ENCODE measurements around the gene LZTS2.

The LZTS2 gene

DNA sequence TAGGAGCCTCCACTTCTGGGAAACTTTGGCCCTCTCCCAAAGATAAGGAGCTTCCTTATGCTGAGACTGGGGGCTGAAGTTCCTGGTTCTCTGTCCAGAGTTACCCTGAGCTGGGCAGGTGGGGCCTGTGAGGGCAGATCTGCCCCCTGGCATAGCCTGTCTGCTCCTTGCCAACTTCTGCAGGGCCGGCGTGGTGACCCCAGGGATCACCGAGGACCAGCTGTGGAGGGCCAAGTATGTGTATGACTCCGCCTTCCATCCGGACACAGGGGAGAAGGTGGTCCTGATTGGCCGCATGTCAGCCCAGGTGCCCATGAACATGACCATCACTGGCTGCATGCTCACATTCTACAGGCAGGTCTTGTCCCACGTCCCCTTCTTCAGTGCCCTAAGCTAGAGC lies 35.7 kb downstream of the LZTS2 start:
- H3K4me1 Mint-ChIP-seq, result peaks cover 56% of the 10 kb centered on the region
- no peak overlapping the region for H3K27ac Mint-ChIP-seq
- no peak overlapping the region for H3K4me3 Mint-ChIP-seq
- H3K36me3 Mint-ChIP-seq (ENCODE audit: low read depth), result no peaks in the 10 kb centered on the region
- no peak for DNase-seq
- TF ChIP-seq, protein P1, sequence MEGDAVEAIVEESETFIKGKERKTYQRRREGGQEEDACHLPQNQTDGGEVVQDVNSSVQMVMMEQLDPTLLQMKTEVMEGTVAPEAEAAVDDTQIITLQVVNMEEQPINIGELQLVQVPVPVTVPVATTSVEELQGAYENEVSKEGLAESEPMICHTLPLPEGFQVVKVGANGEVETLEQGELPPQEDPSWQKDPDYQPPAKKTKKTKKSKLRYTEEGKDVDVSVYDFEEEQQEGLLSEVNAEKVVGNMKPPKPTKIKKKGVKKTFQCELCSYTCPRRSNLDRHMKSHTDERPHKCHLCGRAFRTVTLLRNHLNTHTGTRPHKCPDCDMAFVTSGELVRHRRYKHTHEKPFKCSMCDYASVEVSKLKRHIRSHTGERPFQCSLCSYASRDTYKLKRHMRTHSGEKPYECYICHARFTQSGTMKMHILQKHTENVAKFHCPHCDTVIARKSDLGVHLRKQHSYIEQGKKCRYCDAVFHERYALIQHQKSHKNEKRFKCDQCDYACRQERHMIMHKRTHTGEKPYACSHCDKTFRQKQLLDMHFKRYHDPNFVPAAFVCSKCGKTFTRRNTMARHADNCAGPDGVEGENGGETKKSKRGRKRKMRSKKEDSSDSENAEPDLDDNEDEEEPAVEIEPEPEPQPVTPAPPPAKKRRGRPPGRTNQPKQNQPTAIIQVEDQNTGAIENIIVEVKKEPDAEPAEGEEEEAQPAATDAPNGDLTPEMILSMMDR (IDR thresholded peaks at IDR 0.05), result no peak
- no peaks in the 10 kb centered on the region for H3K9me3 Mint-ChIP-seq
- H3K27me3 Mint-ChIP-seq (ENCODE audit: low read depth, poor library complexity), result peaks cover 96% of the 10 kb centered on the region

DNA sequence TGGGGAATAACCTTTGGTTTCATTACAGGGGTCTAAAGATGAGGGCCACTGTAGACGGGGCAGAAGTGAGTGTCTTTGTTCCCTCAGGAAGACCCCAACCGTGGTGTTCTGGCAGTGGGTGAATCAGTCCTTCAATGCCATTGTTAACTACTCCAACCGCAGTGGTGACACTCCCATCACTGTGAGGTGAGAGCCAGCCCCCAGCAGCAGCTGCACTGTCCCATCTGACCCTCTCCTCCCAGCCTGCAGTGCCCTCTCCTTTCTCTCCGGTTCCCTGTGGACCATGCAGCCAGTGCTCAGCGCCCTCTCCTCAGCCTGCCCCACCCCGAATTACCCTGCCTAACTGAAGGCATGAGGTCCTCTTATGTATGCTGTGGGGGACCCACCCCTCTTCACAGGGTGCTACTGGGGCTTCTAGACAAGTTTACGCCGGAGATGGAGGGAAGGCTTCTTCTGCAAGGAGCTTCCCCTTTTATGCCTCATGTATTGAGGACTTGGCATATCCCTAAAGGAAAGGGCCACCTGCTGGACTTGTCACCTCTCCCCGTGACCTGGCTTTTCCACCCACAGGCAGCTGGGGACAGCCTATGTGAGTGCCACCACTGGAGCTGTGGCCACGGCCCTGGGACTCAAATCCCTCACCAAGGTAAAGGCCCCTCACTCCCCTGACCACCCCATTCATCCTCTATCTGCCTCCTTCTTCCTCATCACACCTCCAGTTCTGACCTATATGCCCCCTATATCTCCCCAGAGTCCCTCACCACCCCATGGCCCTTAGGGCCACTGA lies 36.5 kb downstream of the LZTS2 start:
- H3K4me3 Mint-ChIP-seq, result no peak overlapping the region
- no peak overlapping the region for H3K27ac Mint-ChIP-seq
- peaks cover 63% of the 10 kb centered on the region for H3K4me1 Mint-ChIP-seq
- H3K36me3 Mint-ChIP-seq (ENCODE audit: low read depth), result no peaks in the 10 kb centered on the region
- no peak for DNase-seq
- no peaks in the 10 kb centered on the region for H3K9me3 Mint-ChIP-seq
- H3K27me3 Mint-ChIP-seq (ENCODE audit: low read depth, poor library complexity), result peaks cover 96% of the 10 kb centered on the region
- TF ChIP-seq, protein P1 (IDR thresholded peaks at IDR 0.05), result no peak

DNA sequence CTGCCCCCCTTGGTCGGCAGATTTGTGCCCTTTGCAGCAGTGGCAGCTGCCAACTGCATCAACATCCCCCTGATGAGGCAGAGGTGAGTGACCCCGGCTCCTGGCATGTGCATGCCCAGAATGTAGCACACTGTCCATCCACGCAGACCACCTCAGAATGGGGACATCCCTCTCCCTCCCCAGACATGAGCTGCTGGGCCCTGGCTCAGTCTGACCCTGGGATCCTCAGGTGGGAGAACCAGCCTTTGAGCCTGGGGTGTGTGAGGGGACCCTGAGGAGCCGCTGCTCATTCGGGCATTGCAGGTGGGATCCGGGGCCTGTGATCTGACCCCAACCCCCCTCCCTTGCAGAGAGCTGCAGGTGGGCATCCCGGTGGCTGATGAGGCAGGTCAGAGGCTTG lies 37.1 kb downstream of the LZTS2 start:
- Mint-ChIP-seq H3K4me1 (peaks cover 63% of the 10 kb centered on the region), H3K27ac (no peak overlapping the region), H3K4me3 (no peak overlapping the region), H3K9me3 (no peaks in the 10 kb centered on the region), H3K27me3 (ENCODE audit: low read depth, poor library complexity) (peaks cover 92% of the 10 kb centered on the region), H3K36me3 (ENCODE audit: low read depth) (no peaks in the 10 kb centered on the region)
- TF ChIP-seq, protein P1 (IDR thresholded peaks at IDR 0.05), result no peak
- DNase-seq, result no peak

DNA sequence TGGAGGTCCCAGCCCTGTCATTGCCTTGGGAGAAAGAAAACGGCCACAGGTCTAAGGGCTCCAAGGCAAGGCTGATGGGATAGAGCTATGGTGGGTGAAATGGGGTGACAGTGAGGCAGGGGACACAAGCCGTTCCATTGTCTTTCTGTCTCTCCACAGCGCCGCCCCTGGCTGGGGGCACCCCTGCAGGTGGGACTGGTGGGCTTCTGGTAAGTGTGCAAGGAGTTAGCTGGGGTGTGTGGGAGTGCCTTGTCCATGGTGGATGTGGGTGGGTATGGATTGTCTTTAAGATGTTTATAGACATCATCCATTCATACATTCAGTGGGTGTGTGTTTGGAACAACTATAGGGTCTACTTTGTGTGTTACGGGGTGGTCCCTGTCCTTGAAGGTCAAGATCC lies 38.9 kb downstream of the LZTS2 start:
- Mint-ChIP-seq H3K9me3 (no peaks in the 10 kb centered on the region), H3K4me1 (peaks cover 64% of the 10 kb centered on the region), H3K36me3 (ENCODE audit: low read depth) (no peaks in the 10 kb centered on the region), H3K27me3 (ENCODE audit: low read depth, poor library complexity) (peaks cover 76% of the 10 kb centered on the region), H3K27ac (no peak overlapping the region), H3K4me3 (no peak overlapping the region)
- TF ChIP-seq, protein P1 (IDR thresholded peaks at IDR 0.05), result no peak
- DNase-seq, result no peak

DNA sequence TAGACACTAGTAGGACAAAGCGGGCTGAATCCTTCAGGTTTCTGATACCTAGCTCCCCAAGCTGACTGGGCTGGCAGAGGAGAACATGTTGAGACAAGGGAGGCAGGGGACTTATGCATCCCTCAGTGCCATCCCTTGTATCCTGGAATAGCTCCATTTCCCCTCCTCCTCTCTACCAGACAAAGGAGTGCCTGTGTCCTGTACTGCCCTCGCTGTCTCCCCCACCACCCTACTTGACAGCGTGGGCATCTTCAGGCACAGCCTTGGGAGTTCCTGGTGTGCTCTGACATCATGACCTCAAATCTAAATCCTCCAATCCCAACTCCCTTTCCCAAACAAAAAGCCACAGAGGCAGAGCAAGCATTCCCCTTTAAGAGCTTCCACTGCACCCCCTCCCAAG lies 40.5 kb downstream of the LZTS2 start:
- no peak for DNase-seq
- H3K4me1 Mint-ChIP-seq, result peaks cover 64% of the 10 kb centered on the region
- H3K9me3 Mint-ChIP-seq, result no peaks in the 10 kb centered on the region
- no peaks in the 10 kb centered on the region for H3K36me3 Mint-ChIP-seq (ENCODE audit: low read depth)
- H3K4me3 Mint-ChIP-seq, result no peak overlapping the region
- H3K27me3 Mint-ChIP-seq (ENCODE audit: low read depth, poor library complexity), result peaks cover 64% of the 10 kb centered on the region
- no peak overlapping the region for H3K27ac Mint-ChIP-seq
- TF ChIP-seq, protein P1 (IDR thresholded peaks at IDR 0.05), result no peak

DNA sequence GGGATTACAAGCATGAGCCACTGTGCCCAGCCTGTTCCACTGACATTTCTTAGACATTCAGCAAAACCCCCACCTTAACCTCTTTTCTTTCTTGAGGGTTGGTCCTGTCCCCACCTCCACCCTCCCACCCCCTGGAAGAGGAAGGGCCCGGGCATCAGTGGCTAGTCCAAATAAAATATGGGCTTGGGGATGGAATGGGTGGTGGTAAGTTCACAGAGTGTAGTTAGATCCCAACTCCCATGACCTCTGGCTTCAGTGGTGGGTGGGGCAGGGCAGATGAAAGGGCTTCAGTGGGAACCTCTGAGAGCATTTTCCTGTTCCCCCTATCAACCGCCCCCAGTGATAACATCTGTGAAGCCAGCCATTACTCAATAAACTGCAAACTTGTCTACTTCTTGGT lies 41.2 kb downstream of the LZTS2 start:
- Mint-ChIP-seq H3K27ac (no peak overlapping the region), H3K36me3 (ENCODE audit: low read depth) (no peaks in the 10 kb centered on the region), H3K4me3 (no peak overlapping the region), H3K4me1 (peaks cover 70% of the 10 kb centered on the region), H3K27me3 (ENCODE audit: low read depth, poor library complexity) (peaks cover 64% of the 10 kb centered on the region), H3K9me3 (no peaks in the 10 kb centered on the region)
- TF ChIP-seq, protein P1 (IDR thresholded peaks at IDR 0.05), result no peak
- DNase-seq, result no peak
